ENCODE results near the gene ZNF536.

- TF ChIP-seq POLR2AphosphoS5 (IDR thresholded peaks at IDR 0.05; ENCODE audit: low read depth, low read length) (no peak), REST (IDR thresholded peaks at IDR 0.05; ENCODE audit: insufficient read depth in 1 of 2, low read depth in 2 of 2, low read length in 1 of 2) (no peak), CTCF (IDR thresholded peaks at IDR 0.05) (no peak), SIN3A (IDR thresholded peaks at IDR 0.05; ENCODE audit: borderline replicate concordance, insufficient read depth, low read depth, low read length) (no peak)
Measured at GRCh38 chr19:30481063-30481462, 108.9 kb downstream of the ZNF536 start.
